ENCODE measurements around the gene SP9. TPM values are rescaled to one million over a fixed set of nuclear protein-coding genes. Genes with fewer than 3 reads are reported as not detected.
A peak's percentile ranks its signal among the peaks of the same experiment; 100 is the strongest.

The SP9 gene
- total RNA-seq, 4 donors from 2014 or later, result not detected

DNA sequence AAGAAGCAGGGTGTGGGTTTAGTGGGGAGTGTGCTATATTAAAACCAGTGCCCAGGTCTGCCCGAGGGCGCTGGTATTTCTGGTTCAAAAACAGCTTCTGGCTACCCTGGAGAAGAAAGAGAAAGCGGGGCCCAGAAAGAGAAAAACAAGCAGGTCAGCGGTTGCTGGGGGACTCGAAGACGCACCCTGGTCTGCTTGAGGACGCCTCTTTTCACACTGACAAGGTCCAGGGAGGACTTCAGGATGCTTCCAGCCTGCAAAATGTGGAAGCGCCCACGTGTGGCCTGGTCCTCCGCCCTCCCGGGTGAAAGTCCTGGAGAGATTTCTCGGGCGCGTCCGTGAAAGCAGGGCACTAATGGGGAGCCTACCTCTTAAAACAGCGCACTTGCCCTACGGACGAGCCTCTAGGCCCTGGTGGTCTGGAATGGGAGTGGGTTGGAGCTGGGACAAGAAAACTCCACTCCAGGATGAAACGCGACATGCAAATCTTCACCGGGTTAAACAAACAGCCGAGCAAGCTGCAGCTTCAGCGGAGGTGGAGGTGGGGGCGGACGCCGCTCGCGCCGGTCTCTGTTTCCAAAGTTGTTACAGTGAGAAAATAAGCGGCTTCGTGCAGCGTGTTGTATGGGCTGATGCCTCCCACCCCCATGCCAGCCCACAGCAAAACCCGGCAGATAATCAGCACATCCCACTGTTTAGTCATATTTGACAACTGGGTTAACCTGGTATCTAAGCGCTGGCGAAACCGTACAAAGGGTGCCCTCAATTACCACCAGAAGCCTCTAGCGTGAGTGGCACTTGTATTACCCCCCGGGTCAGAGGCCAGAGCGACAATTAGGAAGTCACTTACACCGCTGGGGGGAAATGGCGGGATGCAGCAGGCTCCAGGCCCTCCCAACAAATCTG lies 1.1 kb upstream of the SP9 start:
- DNase-seq (ENCODE audit: low spot score in 2 of 2), result no peak
- Histone ChIP-seq H3K9me3 (no peaks in the 10 kb centered on the region), H3K4me3 (peak overlapping the region in 1 of 4 donors; percentile 3), H3K4me1 (peaks cover 0 to 64% (median 34%) of the 10 kb centered on the region in 4 donors), H3K27ac (no peak overlapping the region), H3K27me3 (peaks cover 26 to 100% of the 10 kb centered on the region in 2 donors), H3K36me3 (no peaks in the 10 kb centered on the region)
- 13 to 16% methylated on average over 39 to 41 of the region's 41 CpGs for WGBS, 2 donors
- TF ChIP-seq POLR2A (IDR thresholded peaks at IDR 0.05), result no peak
- no peak for TF ChIP-seq EP300 (IDR thresholded peaks at IDR 0.05)
- TF ChIP-seq, protein P1, sequence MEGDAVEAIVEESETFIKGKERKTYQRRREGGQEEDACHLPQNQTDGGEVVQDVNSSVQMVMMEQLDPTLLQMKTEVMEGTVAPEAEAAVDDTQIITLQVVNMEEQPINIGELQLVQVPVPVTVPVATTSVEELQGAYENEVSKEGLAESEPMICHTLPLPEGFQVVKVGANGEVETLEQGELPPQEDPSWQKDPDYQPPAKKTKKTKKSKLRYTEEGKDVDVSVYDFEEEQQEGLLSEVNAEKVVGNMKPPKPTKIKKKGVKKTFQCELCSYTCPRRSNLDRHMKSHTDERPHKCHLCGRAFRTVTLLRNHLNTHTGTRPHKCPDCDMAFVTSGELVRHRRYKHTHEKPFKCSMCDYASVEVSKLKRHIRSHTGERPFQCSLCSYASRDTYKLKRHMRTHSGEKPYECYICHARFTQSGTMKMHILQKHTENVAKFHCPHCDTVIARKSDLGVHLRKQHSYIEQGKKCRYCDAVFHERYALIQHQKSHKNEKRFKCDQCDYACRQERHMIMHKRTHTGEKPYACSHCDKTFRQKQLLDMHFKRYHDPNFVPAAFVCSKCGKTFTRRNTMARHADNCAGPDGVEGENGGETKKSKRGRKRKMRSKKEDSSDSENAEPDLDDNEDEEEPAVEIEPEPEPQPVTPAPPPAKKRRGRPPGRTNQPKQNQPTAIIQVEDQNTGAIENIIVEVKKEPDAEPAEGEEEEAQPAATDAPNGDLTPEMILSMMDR (IDR thresholded peaks at IDR 0.05), result no peak

DNA sequence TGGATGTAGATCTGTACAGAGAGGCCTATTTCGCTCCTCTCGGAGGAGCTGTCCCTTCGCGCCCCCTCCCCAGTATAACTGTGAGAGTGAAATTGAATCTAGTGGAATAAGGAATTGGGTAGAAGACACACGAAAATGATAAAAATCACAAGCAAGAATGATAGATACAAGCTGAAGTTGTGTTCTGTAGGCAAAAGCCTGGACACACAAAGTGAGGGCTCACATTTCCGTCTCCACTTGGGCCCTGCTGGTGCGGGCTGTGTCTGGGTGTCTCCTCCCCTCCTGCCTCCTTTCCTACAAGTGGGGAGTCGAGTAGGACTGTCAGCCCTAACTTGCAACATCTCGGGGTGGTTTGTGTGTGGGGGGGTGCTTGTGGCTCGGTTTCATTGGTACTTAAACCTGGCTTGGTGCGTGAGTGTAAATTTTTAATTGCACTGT lies 457 bp upstream of the SP9 start:
- TF ChIP-seq, protein P1 (IDR thresholded peaks at IDR 0.05), result no peak
- TF ChIP-seq EP300 (IDR thresholded peaks at IDR 0.05), result no peak
- no peak for TF ChIP-seq POLR2A (IDR thresholded peaks at IDR 0.05)
- Histone ChIP-seq H3K27me3 (peaks cover 30 to 100% of the 10 kb centered on the region in 2 donors), H3K9me3 (no peaks in the 10 kb centered on the region), H3K4me3 (no peak overlapping the region), H3K36me3 (no peaks in the 10 kb centered on the region), H3K27ac (no peak overlapping the region), H3K4me1 (peaks cover 0 to 59% (median 33%) of the 10 kb centered on the region in 4 donors)
- 23 to 29% methylated on average over 11 of the region's 11 CpGs for WGBS, 2 donors
- DNase-seq (ENCODE audit: low spot score in 2 of 2), result no peak

DNA sequence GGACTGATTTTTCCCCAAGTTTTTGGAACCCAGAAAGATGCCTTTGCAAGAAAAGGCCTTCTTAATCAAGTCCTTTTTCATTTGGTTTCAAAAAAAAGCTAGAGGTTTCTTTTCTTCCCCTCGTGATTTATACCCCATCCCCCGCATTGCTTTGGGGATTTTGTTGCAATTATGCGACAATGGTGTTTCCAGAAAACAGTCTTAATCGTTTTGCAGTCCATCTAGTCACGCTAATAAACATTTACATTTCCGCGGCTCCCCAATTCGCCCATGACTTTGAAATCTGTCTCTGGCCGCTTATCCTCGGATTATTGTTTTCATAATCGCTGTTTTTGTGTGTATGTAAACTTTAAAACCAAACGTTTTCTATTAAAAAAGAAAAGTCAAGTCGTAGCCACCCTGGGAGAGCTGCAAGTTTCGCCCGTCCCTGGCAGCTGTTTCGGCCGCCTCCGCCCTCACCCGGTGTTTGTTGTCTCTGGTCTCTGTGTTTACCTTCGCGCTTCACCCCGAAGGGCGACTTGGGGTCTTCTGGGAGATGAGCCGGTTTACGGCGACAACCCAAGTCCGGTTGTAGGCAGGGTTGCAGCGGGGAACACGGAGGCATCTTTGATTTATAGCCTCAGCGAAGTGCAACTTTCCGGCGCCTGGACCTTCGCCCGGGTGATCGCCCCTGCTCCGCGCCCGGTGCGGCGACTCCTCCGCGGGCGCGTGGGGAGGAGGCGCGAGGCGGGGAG lies 667 bp downstream of the SP9 start:
- Histone ChIP-seq H3K4me1 (peaks cover 0 to 66% (median 38%) of the 10 kb centered on the region in 4 donors), H3K9me3 (no peaks in the 10 kb centered on the region), H3K4me3 (peak overlapping the region in 3 of 4 donors; percentile 26 to 39 (median 27)), H3K27ac (no peak overlapping the region), H3K36me3 (no peaks in the 10 kb centered on the region), H3K27me3 (peaks cover 25 to 100% of the 10 kb centered on the region in 2 donors)
- WGBS, 2 donors, result 3 to 5% methylated on average over 26 to 46 of the region's 47 CpGs
- TF ChIP-seq, protein P1 (IDR thresholded peaks at IDR 0.05), result no peak
- peak in 1 of 2 donors; percentile 38 for TF ChIP-seq EP300 (IDR thresholded peaks at IDR 0.05)
- DNase-seq (ENCODE audit: low spot score in 2 of 2), result no peak

DNA sequence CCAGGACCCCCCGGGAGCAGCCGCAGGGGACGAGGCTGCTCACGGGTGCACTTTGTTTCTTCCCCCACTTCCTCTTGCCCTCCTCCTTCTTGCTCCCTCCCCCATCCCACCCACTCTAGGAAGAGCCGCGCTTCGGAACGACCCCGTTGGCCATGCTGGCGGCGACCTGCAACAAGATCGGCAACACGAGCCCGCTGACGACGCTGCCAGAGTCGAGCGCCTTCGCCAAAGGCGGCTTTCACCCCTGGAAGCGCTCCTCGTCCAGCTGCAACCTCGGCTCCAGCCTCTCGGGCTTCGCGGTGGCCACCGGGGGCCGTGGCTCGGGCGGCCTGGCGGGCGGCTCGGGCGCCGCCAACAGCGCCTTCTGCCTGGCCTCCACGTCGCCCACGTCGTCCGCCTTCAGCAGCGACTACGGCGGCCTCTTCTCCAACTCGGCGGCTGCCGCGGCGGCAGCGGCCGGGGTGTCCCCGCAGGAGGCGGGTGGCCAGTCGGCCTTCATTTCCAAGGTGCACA lies 1.3 kb downstream of the SP9 start:
- peaks cover 0 to 73% (median 43%) of the 10 kb centered on the region in 4 donors for H3K4me1 ChIP-seq
- peak overlapping the region in 3 of 4 donors; percentile 26 to 39 (median 27) for H3K4me3 ChIP-seq
- H3K27ac ChIP-seq, result no peak overlapping the region
- no peak for DNase-seq (ENCODE audit: low spot score in 2 of 2)
- H3K36me3 ChIP-seq, result no peaks in the 10 kb centered on the region
- TF ChIP-seq, protein P1 (IDR thresholded peaks at IDR 0.05), result no peak
- TF ChIP-seq POLR2A (IDR thresholded peaks at IDR 0.05) (no peak), EP300 (IDR thresholded peaks at IDR 0.05) (no peak)
- H3K27me3 ChIP-seq, result peaks cover 27 to 100% of the 10 kb centered on the region in 2 donors
- no peaks in the 10 kb centered on the region for H3K9me3 ChIP-seq
- 0 to 1% methylated on average over 27 to 38 of the region's 54 CpGs for WGBS, 2 donors

Data from tibial nerve (tissue), 4 donors.